MM.1S (cell line): ENCODE results near the gene SKOR1.

Experiments
- DNase-seq: peaks from one replicate; pipeline ENCODE4 v3.0.0-alpha.2; 2015
- H2AFZ ChIP-seq: fragments of 300-600 bp; sonication (generic); 2 replicates; pipeline ENCODE4 v1.6.0; 2016; ENCODE audit warnings: antibody characterized with exemption, low read length
- H3F3A ChIP-seq: fragments of 300-600 bp; sonication (generic); 2 replicates; pipeline ENCODE4 v1.6.1; 2016; ENCODE audit warnings: mild to moderate bottlenecking, antibody characterized with exemption, low read length, moderate library complexity, mixed read lengths; ENCODE audit not compliant: insufficient read depth
- H3K27ac ChIP-seq: fragments of 300-600 bp; sonication (generic); 2 replicates; pipeline ENCODE4 v1.5.1; 2016; ENCODE audit warnings: mild to moderate bottlenecking, low read length
- H3K27me3 ChIP-seq: fragments of 300-600 bp; sonication (generic); replicated peaks from 2 replicates; pipeline ENCODE4 v1.6.0; 2016; ENCODE audit warnings: low read length; ENCODE audit not compliant: insufficient read depth
- H3K36me3 ChIP-seq: fragments of 300-600 bp; sonication (generic); replicated peaks from 2 replicates; pipeline ENCODE4 v1.6.1; 2016; ENCODE audit warnings: mild to moderate bottlenecking, low read length, mixed read lengths; ENCODE audit not compliant: insufficient read depth
- H3K4me1 ChIP-seq: fragments of 300-600 bp; sonication (generic); 2 replicates; pipeline ENCODE4 v1.6.1; 2016; ENCODE audit warnings: low read length, mixed read lengths
- H3K4me2 ChIP-seq: fragments of 300-600 bp; sonication (generic); 2 replicates; pipeline ENCODE4 v1.6.0; 2016; ENCODE audit warnings: low read depth, low read length
- H3K4me3 ChIP-seq: fragments of 300-600 bp; sonication (generic); 2 replicates; pipeline ENCODE4 v1.5.1; 2016; ENCODE audit warnings: low read length, mixed read lengths
- H3K79me2 ChIP-seq: fragments of 300-600 bp; sonication (generic); 2 replicates; pipeline ENCODE4 v1.6.1; 2016; ENCODE audit warnings: mixed run types, low read length, mixed read lengths
- H3K9ac ChIP-seq: fragments of 300-600 bp; sonication (generic); 2 replicates; pipeline ENCODE4 v1.6.1; 2016; ENCODE audit warnings: low read length, mixed read lengths
- H3K9me2 ChIP-seq: fragments of 300-600 bp; sonication (generic); replicated peaks from 2 replicates; pipeline ENCODE4 v1.6.1; 2016; ENCODE audit warnings: mild to moderate bottlenecking, low read length, mixed read lengths; ENCODE audit not compliant: insufficient read depth
- H3K9me3 ChIP-seq: fragments of 300-600 bp; sonication (generic); replicated peaks from 2 replicates; pipeline ENCODE4 v1.6.1; 2016; ENCODE audit warnings: mild to moderate bottlenecking, low read length, mixed read lengths; ENCODE audit not compliant: insufficient read depth
- H4K20me1 ChIP-seq: fragments of 300-600 bp; sonication (generic); 2 replicates; pipeline ENCODE4 v1.6.1; 2016; ENCODE audit warnings: mild to moderate bottlenecking, low read length, moderate library complexity, mixed read lengths; ENCODE audit not compliant: insufficient read depth
- CTCF ChIP-seq: fragments of 300-600 bp; sonication (generic); IDR thresholded peaks from 2 replicates; pipeline ENCODE4 v1.5.1; 2016; ENCODE audit warnings: antibody characterized with exemption, low read length, mixed read lengths
- EZH2 ChIP-seq: fragments of 300-600 bp; sonication (generic); optimal IDR thresholded peaks from 2 replicates; pipeline ENCODE3; 2017; ENCODE audit warnings: low read depth, mild to moderate bottlenecking, antibody characterized with exemption, low read length, mixed read lengths
- EZH2phosphoT487 ChIP-seq: fragments of 300-600 bp; sonication (generic); IDR thresholded peaks from 2 replicates; pipeline ENCODE4 v1.6.1; 2018; ENCODE audit warnings: antibody characterized with exemption, low read length

The SKOR1 gene

GRCh38 chr15:67803299-67803698, 22.0 kb upstream of the SKOR1 start:
- Histone ChIP-seq H3F3A (no peaks in the 10 kb centered on the region), H3K27ac (no peak overlapping the region), H3K27me3 (no peaks in the 10 kb centered on the region), H3K9me2 (no peaks in the 10 kb centered on the region), H3K79me2 (no peaks in the 10 kb centered on the region), H3K9ac (no peak overlapping the region), H2AFZ (no peak overlapping the region), H3K4me2 (no peak overlapping the region), H3K4me1 (no peaks in the 10 kb centered on the region), H3K36me3 (no peaks in the 10 kb centered on the region), H3K4me3 (no peak overlapping the region), H3K9me3 (no peaks in the 10 kb centered on the region), H4K20me1 (no peaks in the 10 kb centered on the region)
- TF ChIP-seq EZH2 (no peak), EZH2phosphoT487 (no peak), CTCF (no peak)
- DNase-seq: no peak

GRCh38 chr15:67803996-67804843, 21.1 kb upstream of the SKOR1 start:
- no peaks in the 10 kb centered on the region for H4K20me1 ChIP-seq
- DNase-seq: no peak

GRCh38 chr15:67805008-67805665, 20.2 kb upstream of the SKOR1 start:
- no peaks in the 10 kb centered on the region for H3K9me3 ChIP-seq
- no peaks in the 10 kb centered on the region for H3K4me1 ChIP-seq
- no peaks in the 10 kb centered on the region for H3K36me3 ChIP-seq
- H3K79me2 ChIP-seq: no peaks in the 10 kb centered on the region
- H3K27me3 ChIP-seq: no peaks in the 10 kb centered on the region
- H3K27ac ChIP-seq: no peak overlapping the region
- no peaks in the 10 kb centered on the region for H3K9me2 ChIP-seq
- no peak overlapping the region for H3K9ac ChIP-seq
- no peak overlapping the region for H2AFZ ChIP-seq
- no peak overlapping the region for H3K4me2 ChIP-seq
- TF ChIP-seq EZH2phosphoT487 (no peak), CTCF (no peak), EZH2 (no peak)
- H4K20me1 ChIP-seq: no peaks in the 10 kb centered on the region
- DNase-seq: no peak
- H3F3A ChIP-seq: no peaks in the 10 kb centered on the region
- no peak overlapping the region for H3K4me3 ChIP-seq

More at GRCh38 chr15:67803996-67804843, 21.1 kb upstream of the SKOR1 start:
- Histone ChIP-seq H3K9me3 (no peaks in the 10 kb centered on the region), H3K36me3 (no peaks in the 10 kb centered on the region), H3F3A (no peaks in the 10 kb centered on the region), H3K4me2 (no peak overlapping the region), H3K27ac (no peak overlapping the region), H2AFZ (no peak overlapping the region), H3K27me3 (no peaks in the 10 kb centered on the region), H3K4me3 (no peak overlapping the region), H3K9me2 (no peaks in the 10 kb centered on the region), H3K9ac (no peak overlapping the region), H3K4me1 (no peaks in the 10 kb centered on the region), H3K79me2 (no peaks in the 10 kb centered on the region)
- no peak for TF ChIP-seq EZH2phosphoT487
- TF ChIP-seq EZH2: no peak
- no peak for TF ChIP-seq CTCF
